BLaER1 treated with 17β-estradiol and CSF1 and Interleukin-3, amounts not matched to agents 10 nM and 100 nM (cell line): Measurements from ENCODE around the gene HS6ST1.

Source experiments
- H3K27ac ChIP-seq, 11 experiments: shearing (Covaris generic); formaldehyde crosslinking; 2 replicates each; pipeline ENCODE4 v1.8.1; 2022
- H3K27me3 ChIP-seq, 11 experiments: shearing (Covaris generic); formaldehyde crosslinking; 2 replicates each; pipeline ENCODE4 v1.8.1; 2022
- H3K36me3 ChIP-seq, 11 experiments: shearing (Covaris generic); formaldehyde crosslinking; 2 replicates each; pipeline ENCODE4 v1.8.1; 2022
- H3K4me1 ChIP-seq, 10 experiments: shearing (Covaris generic); formaldehyde crosslinking; 2 replicates each; pipeline ENCODE4 v1.8.1; 2022
- H3K4me2 ChIP-seq, 11 experiments: shearing (Covaris generic); formaldehyde crosslinking; 2 replicates each; pipeline ENCODE4 v1.8.1; 2022
- H3K4me3 ChIP-seq, 10 experiments: shearing (Covaris generic); formaldehyde crosslinking; 2 replicates each; pipeline ENCODE4 v1.8.1; 2022
- H3K9ac ChIP-seq, 11 experiments: shearing (Covaris generic); formaldehyde crosslinking; 2 replicates each; pipeline ENCODE4 v1.8.1; 2022
- H3K9me3 ChIP-seq, 11 experiments: shearing (Covaris generic); formaldehyde crosslinking; replicated peaks in 1 of 11; 2 replicates each; pipeline ENCODE4 v1.8.1; 2022
- H4K20me1 ChIP-seq, 11 experiments: shearing (Covaris generic); formaldehyde crosslinking; 2 replicates each; pipeline ENCODE4 v1.8.1; 2022
- Cebpa-rat ChIP-seq, 11 experiments: shearing (Covaris generic); IDR thresholded peaks; 2 replicates each; pipeline ENCODE4 v1.8.1; 2022

HS6ST1 gene

DNA sequence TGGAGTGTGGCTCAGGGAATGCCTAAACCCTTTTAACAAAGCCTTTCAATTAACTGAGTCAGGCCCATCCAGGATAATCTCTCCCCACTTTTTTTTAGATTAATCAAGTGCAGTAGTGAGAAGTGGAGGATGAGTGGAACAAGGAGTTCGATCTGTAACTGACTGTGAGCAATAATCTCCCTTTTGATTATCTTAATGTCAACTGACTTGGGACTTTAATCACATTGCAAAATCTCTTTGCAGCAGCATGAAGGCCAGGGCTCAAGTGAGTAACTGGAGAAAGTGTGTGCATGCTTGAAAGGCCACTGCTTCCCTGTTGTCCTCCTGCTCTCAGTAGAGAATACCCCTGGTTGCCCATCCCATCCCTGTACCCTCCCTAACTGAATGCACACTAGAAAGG lies 32.1 kb upstream of the HS6ST1 start:
- H3K9me3 ChIP-seq: peaks cover 24 to 38% (median 30%) of the 10 kb centered on the region in 11 experiments
- TF ChIP-seq Cebpa-rat (IDR thresholded peaks at IDR 0.05): no peak
- H4K20me1 ChIP-seq: no peaks in the 10 kb centered on the region
- H3K4me1 ChIP-seq: no peaks in the 10 kb centered on the region
- H3K36me3 ChIP-seq: no peaks in the 10 kb centered on the region; a peak in 1 of 22 replicates
- H3K4me3 ChIP-seq: no peak overlapping the region
- H3K4me2 ChIP-seq: no peak overlapping the region
- H3K27me3 ChIP-seq: no peaks in the 10 kb centered on the region
- H3K9ac ChIP-seq: no peak overlapping the region
- H3K27ac ChIP-seq: no peak overlapping the region

DNA sequence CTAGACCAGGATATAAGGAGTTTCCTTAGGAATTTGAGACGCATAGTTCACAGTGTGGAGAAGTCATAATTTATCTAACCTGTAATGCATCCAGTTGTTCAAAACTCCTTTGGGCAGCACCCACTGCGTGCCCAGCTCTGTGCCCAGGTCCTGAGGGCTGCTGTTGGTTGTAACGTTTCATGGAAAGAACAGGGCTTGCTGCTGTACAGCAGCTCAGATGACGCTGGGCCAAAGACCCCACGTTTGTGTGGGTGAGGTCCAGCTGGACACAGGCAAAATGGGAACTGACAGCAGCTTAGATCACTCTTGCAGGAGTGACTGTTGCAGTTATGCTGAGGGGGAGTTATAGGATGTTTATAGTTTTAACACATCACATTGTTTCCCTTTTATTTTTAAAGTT lies 30.0 kb upstream of the HS6ST1 start:
- H3K9ac ChIP-seq: no peak overlapping the region
- no peaks in the 10 kb centered on the region for H4K20me1 ChIP-seq
- H3K27me3 ChIP-seq: no peaks in the 10 kb centered on the region
- H3K27ac ChIP-seq: no peak overlapping the region
- H3K4me2 ChIP-seq: no peak overlapping the region
- peaks cover 30 to 41% (median 35%) of the 10 kb centered on the region in 11 experiments for H3K9me3 ChIP-seq
- TF ChIP-seq Cebpa-rat (IDR thresholded peaks at IDR 0.05): no peak
- no peaks in the 10 kb centered on the region; a peak in 1 of 22 replicates for H3K36me3 ChIP-seq
- H3K4me3 ChIP-seq: no peak overlapping the region
- H3K4me1 ChIP-seq: no peaks in the 10 kb centered on the region

DNA sequence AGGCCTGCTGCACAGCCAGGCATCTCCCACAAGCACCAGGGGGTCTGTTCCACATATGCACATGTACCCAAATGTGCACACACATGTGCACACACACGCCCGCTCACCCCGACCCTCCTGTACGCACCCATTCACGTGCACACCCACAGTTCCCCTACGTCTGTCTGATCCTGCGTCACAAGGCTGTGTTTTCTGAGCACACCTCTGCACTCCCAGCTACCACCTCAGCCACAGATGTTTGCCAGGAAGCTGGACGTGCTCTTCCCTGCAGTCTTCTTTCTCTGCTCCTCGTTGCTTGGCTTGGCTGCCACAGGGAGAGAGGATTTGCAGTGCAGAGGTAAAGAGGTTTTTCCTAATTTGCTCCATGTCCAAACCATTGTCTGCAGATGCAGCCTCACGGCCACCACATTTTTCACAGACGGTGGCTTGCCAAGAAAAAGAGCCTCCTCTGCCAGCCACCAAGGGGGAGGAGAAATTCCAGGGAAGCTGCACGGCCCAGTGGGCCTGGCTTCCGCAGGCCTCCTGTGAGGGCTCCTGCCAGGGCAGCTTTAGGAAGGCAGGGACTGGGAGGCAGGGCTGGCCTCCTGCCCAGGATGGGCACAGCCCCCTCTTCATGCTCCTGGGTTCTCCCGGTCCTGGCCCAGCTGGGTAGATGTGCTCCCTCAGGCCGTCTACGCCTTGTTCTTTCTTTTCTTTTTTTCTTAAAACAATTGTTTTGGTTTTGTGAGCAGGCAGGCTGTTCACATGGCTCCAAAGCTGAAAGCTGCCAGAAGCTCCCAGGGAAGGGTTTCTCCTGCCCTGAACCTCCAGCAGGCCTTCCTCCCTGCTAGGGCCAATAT lies 29.3 kb upstream of the HS6ST1 start:
- Histone ChIP-seq H3K27ac (no peak overlapping the region), H4K20me1 (no peaks in the 10 kb centered on the region), H3K9ac (no peak overlapping the region), H3K27me3 (no peaks in the 10 kb centered on the region), H3K36me3 (no peaks in the 10 kb centered on the region; a peak in 1 of 22 replicates), H3K4me1 (peaks cover 0 to 3% (median under 1%) of the 10 kb centered on the region in 10 experiments; a peak in 4 of 20 replicates), H3K9me3 (peaks cover 32 to 44% (median 38%) of the 10 kb centered on the region in 11 experiments), H3K4me2 (no peak overlapping the region), H3K4me3 (no peak overlapping the region)
- no peak for TF ChIP-seq Cebpa-rat (IDR thresholded peaks at IDR 0.05)

DNA sequence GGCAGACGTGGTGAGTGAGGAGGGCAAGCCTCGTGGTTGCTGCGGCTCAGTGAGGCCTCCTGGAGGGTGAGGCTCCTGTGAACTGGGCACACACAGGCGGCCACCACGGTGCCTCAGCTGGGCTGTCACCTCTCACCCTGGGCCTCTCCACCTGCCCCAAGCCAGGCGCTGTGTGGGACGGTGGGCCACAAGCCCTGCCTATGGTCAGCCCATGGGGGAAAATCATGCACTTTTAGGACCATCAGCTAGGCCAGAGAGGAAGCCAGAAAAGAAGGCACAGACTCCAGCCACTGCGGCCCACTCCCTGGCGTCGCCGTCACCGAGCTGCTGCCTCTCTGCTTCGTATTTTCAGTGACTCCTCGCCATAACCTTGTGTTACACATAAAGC lies 28.5 kb upstream of the HS6ST1 start:
- H3K4me2 ChIP-seq: no peak overlapping the region
- peaks cover 26 to 37% (median 31%) of the 10 kb centered on the region in 11 experiments for H3K9me3 ChIP-seq
- peaks cover 0 to 10% (median 6%) of the 10 kb centered on the region in 10 experiments; a peak in 12 of 20 replicates for H3K4me1 ChIP-seq
- H3K9ac ChIP-seq: no peak overlapping the region
- no peaks in the 10 kb centered on the region; a peak in 1 of 22 replicates for H3K36me3 ChIP-seq
- no peak for TF ChIP-seq Cebpa-rat (IDR thresholded peaks at IDR 0.05)
- H3K27me3 ChIP-seq: no peaks in the 10 kb centered on the region
- H3K4me3 ChIP-seq: no peak overlapping the region
- no peaks in the 10 kb centered on the region for H4K20me1 ChIP-seq
- H3K27ac ChIP-seq: no peak overlapping the region

DNA sequence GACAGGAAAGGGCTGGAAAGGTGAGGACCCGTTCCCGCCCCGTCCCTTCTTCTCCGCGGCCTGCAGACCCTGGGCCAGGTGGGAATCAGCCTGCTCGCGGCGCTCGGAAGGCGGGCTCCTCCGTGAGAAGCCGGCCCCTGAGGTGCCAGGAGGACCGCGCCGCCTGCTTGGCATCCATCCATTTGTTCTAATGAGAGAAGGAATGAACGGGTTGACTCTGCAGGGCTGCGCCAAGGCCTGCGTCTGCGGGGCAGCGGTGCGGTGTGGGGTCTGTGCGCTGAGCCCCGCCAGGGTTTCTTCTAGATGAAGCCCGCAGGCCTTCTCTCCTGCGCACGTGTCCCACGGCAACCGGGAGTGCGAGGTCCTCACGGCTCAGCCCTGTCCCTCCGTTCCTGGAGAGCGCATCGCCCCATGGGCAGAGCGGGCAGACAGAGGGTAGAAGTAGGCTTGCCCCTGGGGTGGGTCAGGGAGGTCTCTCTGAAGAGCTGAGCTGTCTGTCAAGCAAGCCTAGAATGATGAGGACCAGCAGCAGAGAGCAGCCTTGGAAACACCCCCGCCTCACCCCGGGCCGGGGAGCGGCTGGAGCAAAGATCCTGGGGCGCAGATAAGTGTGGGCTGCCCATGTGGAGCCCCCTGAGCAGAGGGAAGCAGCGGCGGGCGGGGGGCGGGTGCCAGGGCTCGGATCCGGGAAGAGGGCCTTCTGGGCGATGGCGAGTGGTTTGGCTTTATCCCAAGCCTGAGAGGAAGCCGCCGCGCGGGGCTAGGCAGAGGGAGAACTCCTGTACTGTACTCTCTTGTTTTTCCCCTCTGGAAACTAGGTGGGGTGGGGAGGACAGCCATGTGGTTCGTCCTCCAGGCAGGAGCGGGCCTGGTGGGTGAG lies 27.9 kb upstream of the HS6ST1 start:
- H3K9me3 ChIP-seq: peaks cover 19 to 31% (median 25%) of the 10 kb centered on the region in 11 experiments; a peak in 21 of 22 replicates
- H3K4me3 ChIP-seq: no peak overlapping the region
- no peak for TF ChIP-seq Cebpa-rat (IDR thresholded peaks at IDR 0.05)
- H3K27me3 ChIP-seq: no peaks in the 10 kb centered on the region
- H3K36me3 ChIP-seq: no peaks in the 10 kb centered on the region; a peak in 1 of 22 replicates
- H3K4me1 ChIP-seq: peaks cover 0 to 16% (median 8%) of the 10 kb centered on the region in 10 experiments; a peak in 13 of 20 replicates
- no peaks in the 10 kb centered on the region for H4K20me1 ChIP-seq
- no peak overlapping the region for H3K9ac ChIP-seq
- no peak overlapping the region for H3K4me2 ChIP-seq
- no peak overlapping the region for H3K27ac ChIP-seq

DNA sequence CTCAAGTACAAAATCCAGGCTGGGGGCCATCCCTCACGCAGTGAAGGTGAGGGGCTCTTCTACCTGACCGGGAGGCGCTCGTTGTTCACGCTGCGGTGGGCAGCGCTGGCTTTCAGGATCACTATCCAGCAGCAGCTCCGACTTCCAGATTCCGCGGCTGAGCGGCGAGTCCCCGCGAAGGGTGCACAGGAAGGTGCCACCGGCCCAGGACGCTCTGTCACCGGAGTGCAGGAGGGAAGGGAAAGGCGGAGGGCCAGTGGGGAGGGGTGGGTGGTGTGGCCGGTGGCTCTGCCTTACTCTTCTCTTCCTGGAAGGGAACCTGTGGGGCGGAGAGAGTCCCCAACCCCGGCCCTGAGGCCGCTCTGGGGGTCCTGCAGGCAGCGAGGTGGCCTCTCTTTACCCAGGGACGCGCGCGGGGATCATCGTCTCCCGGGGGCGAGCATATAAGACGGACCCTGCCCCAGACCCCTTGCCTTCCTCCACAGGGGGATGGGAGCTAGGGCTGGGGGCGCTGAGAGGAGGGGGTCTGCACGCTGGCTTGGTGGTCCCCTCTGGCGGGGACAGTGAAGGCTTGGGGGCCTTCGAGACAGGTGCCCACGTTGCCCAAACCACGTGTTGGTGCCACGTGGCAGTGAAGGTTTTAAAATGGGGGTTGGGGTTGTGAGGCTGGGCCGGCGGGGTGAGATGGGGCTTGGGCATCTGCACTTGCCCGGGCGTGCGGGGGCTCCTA lies 26.9 kb upstream of the HS6ST1 start:
- Histone ChIP-seq H3K27me3 (no peaks in the 10 kb centered on the region), H3K9me3 (peaks cover 10 to 27% (median 19%) of the 10 kb centered on the region in 11 experiments; a peak in 19 of 22 replicates), H3K27ac (no peak overlapping the region), H3K4me1 (peaks cover 0 to 16% (median 8%) of the 10 kb centered on the region in 10 experiments; a peak in 13 of 20 replicates), H3K4me3 (no peak overlapping the region), H3K36me3 (no peaks in the 10 kb centered on the region), H3K9ac (no peak overlapping the region), H4K20me1 (no peaks in the 10 kb centered on the region), H3K4me2 (no peak overlapping the region)
- TF ChIP-seq Cebpa-rat (IDR thresholded peaks at IDR 0.05): no peak

DNA sequence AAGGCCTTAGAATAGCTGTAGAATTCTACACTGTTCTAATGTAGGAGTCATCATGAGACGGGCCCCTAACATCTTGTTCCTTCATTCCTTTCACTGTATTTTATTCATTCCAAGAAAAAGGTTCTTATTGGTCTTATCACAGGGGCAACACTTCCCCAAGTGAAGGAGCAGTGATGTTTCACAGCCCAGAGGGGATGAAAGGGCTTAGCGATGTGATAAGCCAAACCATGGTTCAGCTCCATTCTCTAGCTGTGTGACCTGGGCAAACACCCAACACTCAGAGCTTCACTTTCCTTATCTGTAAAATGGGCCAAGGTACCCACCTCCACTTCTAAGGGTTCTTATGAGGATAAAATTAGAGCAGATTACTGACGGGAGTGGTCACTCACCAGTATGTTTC lies 25.4 kb upstream of the HS6ST1 start:
- Histone ChIP-seq H3K4me2 (no peak overlapping the region), H3K9ac (no peak overlapping the region), H3K9me3 (peaks cover 7 to 25% (median 16%) of the 10 kb centered on the region in 11 experiments; a peak in 15 of 22 replicates), H3K27me3 (no peaks in the 10 kb centered on the region), H3K27ac (no peak overlapping the region), H3K4me1 (peaks cover 0 to 19% (median 8%) of the 10 kb centered on the region in 10 experiments; a peak in 14 of 20 replicates), H4K20me1 (no peaks in the 10 kb centered on the region), H3K4me3 (no peak overlapping the region), H3K36me3 (no peaks in the 10 kb centered on the region)
- no peak for TF ChIP-seq Cebpa-rat (IDR thresholded peaks at IDR 0.05)

DNA sequence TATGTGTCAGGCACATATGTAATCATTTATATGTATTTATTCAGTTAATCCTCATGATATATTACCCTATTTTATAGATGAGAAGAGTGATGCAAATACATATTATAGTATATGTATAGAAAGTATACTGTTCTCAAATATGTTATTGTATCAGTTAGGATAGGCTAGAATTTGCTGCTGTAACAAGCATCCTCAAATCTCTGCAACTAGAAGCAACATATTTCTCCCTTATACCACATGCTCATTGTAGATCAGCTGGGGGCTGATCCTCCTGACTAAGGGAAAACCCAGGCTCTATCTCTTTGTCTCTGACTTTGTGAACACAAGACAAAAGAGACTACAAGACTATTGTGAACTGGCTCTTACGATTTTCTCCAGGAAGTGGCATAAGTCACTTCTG lies 24.8 kb upstream of the HS6ST1 start:
- H3K9ac ChIP-seq: no peak overlapping the region
- no peak overlapping the region for H3K4me3 ChIP-seq
- TF ChIP-seq Cebpa-rat (IDR thresholded peaks at IDR 0.05): no peak

More for the DNA sequence above, 24.8 kb upstream of the HS6ST1 start:
- H3K4me1 ChIP-seq: peaks cover 0 to 19% (median 8%) of the 10 kb centered on the region in 10 experiments; a peak in 14 of 20 replicates
- no peak overlapping the region for H3K4me2 ChIP-seq
- no peaks in the 10 kb centered on the region for H3K36me3 ChIP-seq
- peaks cover 7 to 26% (median 16%) of the 10 kb centered on the region in 11 experiments; a peak in 15 of 22 replicates for H3K9me3 ChIP-seq
- H4K20me1 ChIP-seq: no peaks in the 10 kb centered on the region
- no peaks in the 10 kb centered on the region for H3K27me3 ChIP-seq
- H3K27ac ChIP-seq: no peak overlapping the region
